Keratinocyte (primary cell): Measurements from ENCODE around the gene CCDC149. TPM values are rescaled to one million over a fixed set of nuclear protein-coding genes. Genes with fewer than 3 reads are reported as not detected.
A peak's percentile ranks its signal among the peaks of the same experiment; 100 is the strongest.

Experiments
- DNase-seq: peaks from one replicate; pipeline ENCODE4 v3.0.0-alpha.2; 2011; ENCODE audit warnings: low read depth, missing footprints, low spot score
- FAIRE-seq: peaks from 2 replicates; lab custom pipeline; 2011; peaks lifted over from hg19 to GRCh38; lab: Jason Lieb, UNC
- H2AFZ ChIP-seq: 2 replicates; pipeline ENCODE4 v1.6.0; 2012; ENCODE audit warnings: low read length, control low read depth, inconsistent platforms; ENCODE audit not compliant: control insufficient read depth
- H3K27ac ChIP-seq: 2 replicates; pipeline ENCODE4 v1.5.1; 2011; ENCODE audit warnings: low read length; ENCODE audit not compliant: control insufficient read depth, insufficient read depth
- H3K27me3 ChIP-seq: 3 replicates; pipeline ENCODE4 v1.6.0; 2011; ENCODE audit warnings: low read length; ENCODE audit not compliant: control insufficient read depth, insufficient read depth; ENCODE audit errors: extremely low read depth
- H3K36me3 ChIP-seq, 2 experiments: 2 replicates in 1 of 2; 3 replicates in 1 of 2; pipeline ENCODE4 v1.5.1; 2011; ENCODE audit warnings: low read length in 2 of 2, mild to moderate bottlenecking in 1 of 2; ENCODE audit not compliant: control insufficient read depth in 2 of 2, insufficient read depth in 2 of 2; ENCODE audit errors: extremely low read depth in 1 of 2
- H3K4me1 ChIP-seq: 3 replicates; pipeline ENCODE4 v1.5.1; 2011; ENCODE audit warnings: low read length; ENCODE audit not compliant: control insufficient read depth, insufficient read depth; ENCODE audit errors: extremely low read depth
- H3K4me2 ChIP-seq: 3 replicates; pipeline ENCODE4 v1.6.0; 2011; ENCODE audit warnings: low read depth, low read length; ENCODE audit not compliant: control insufficient read depth, insufficient read depth; ENCODE audit errors: extremely low read depth
- H3K4me3 ChIP-seq, 3 experiments: fragments of 200-600 bp in 1 of 3; sonication (generic) in 1 of 3; 2 replicates in 2 of 3; 3 replicates in 1 of 3; pipeline ENCODE4 v1.5.1; 2011 to 2016; ENCODE audit warnings: low read length in 3 of 3, mild to moderate bottlenecking in 3 of 3, control low read depth in 2 of 3, inconsistent platforms in 1 of 3, low read depth in 1 of 3, mixed read lengths in 1 of 3, mixed run types in 1 of 3, moderate library complexity in 1 of 3; ENCODE audit not compliant: control insufficient read depth in 2 of 3, insufficient read depth in 2 of 3; ENCODE audit errors: extremely low read depth in 1 of 3
- H3K79me2 ChIP-seq: 2 replicates; pipeline ENCODE4 v1.6.0; 2012; ENCODE audit warnings: low read length; ENCODE audit not compliant: control insufficient read depth, insufficient read depth
- H3K9ac ChIP-seq: 3 replicates; pipeline ENCODE4 v1.6.0; 2011; ENCODE audit warnings: low read length; ENCODE audit not compliant: control insufficient read depth, insufficient read depth; ENCODE audit errors: extremely low read depth
- H3K9me1 ChIP-seq: 3 replicates; pipeline ENCODE4 v1.6.0; 2011; ENCODE audit warnings: low read length; ENCODE audit not compliant: control insufficient read depth, insufficient read depth; ENCODE audit errors: extremely low read depth
- H3K9me3 ChIP-seq: 2 replicates; pipeline ENCODE4 v1.5.1; 2012; ENCODE audit warnings: low read depth, low read length; ENCODE audit not compliant: control insufficient read depth
- H4K20me1 ChIP-seq: 3 replicates; pipeline ENCODE4 v1.6.0; 2011; ENCODE audit warnings: low read length; ENCODE audit not compliant: control insufficient read depth, insufficient read depth; ENCODE audit errors: extremely low read depth
- EZH2 ChIP-seq: IDR thresholded peaks from one replicate; pipeline ENCODE4 v1.6.1; 2012; ENCODE audit warnings: inconsistent platforms, mild to moderate bottlenecking, low read length, moderate library complexity
- dilution Hi-C: fragments of 300-500 bp; cut with MboI; formaldehyde crosslinking; loops from one replicate; pipeline ENCODE4 v1.7.0; 2020; ENCODE audit warnings: low sequenced_read_pairs; ENCODE audit not compliant: extremely low pct_ligation_motif_present
- polyA plus RNA-seq, 5 experiments: library from polyadenylated mRNA; depleted of rRNA in 3 of 5; stranded (reverse) in 3 of 5; stranded (forward) in 1 of 5; unstranded in 1 of 5; fragments of >200 nt; gene quantifications; 1 replicate in 1 of 5; 2 replicates in 3 of 5; 3 replicates in 1 of 5; pipeline versions ENCODE4 v1.2.1 to v1.2.3, GENCODE V29; 2011 to 2012; ENCODE audit warnings: missing spikeins in 2 of 5, low read depth in 1 of 5, low replicate concordance in 1 of 5
- TF ChIP-seq, protein P1 (sequence below), 3 experiments: IDR thresholded peaks in 1 of 3; conservative IDR thresholded peaks in 1 of 3; optimal IDR thresholded peaks in 1 of 3; 2 replicates in 2 of 3; 3 replicates in 1 of 3; pipeline versions ENCODE3 to v1.5.1; 2011; ENCODE audit warnings: low read length in 3 of 3, mild to moderate bottlenecking in 3 of 3, moderate library complexity in 2 of 3, control low read depth in 1 of 3, inconsistent platforms in 1 of 3; ENCODE audit not compliant: insufficient read depth in 2 of 3; ENCODE audit errors: extremely low read depth in 1 of 3

CCDC149 gene
- polyA plus RNA-seq, 1 donor (not counting 4 experiments of a cell fraction or from before 2014, with no cell fraction given), result 2.1 TPM

DNA sequence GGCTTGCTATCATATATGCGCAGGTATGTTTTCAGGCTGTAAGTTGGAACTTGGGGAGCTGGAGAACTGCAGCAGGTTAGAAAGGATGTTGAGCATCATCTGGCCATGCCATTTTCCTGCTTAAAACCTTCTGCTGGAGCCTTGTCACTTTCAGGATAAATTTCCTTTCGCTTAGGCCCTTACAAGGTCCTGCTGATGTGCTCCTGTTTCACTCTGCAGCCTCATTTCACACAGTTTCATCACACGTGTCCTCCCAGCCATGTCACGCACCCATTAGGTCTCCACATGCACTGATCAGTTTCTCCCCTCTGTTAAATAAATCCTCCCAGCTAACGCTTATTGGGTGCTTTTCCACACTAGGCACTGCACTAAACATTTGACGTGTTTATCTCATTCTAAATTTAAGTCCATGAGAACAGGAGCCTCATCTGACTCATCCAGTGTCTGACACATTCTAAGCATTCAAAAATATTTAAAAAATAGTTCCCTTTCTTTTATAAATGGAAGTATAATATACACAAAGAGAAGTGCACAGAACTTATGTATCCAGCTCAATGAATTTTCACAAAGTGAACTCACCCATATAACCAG, 102.9 kb downstream of the CCDC149 start:
- H3K9me1 ChIP-seq, result no peaks in the 10 kb centered on the region
- FAIRE-seq (no peak), DNase-seq (no peak)
- H3K4me1 ChIP-seq, result peaks cover 6% of the 10 kb centered on the region
- H2AFZ ChIP-seq, result no peak overlapping the region
- no peak overlapping the region for H3K4me3 ChIP-seq
- dilution Hi-C loops, result no loop called here
- TF ChIP-seq, protein P1, sequence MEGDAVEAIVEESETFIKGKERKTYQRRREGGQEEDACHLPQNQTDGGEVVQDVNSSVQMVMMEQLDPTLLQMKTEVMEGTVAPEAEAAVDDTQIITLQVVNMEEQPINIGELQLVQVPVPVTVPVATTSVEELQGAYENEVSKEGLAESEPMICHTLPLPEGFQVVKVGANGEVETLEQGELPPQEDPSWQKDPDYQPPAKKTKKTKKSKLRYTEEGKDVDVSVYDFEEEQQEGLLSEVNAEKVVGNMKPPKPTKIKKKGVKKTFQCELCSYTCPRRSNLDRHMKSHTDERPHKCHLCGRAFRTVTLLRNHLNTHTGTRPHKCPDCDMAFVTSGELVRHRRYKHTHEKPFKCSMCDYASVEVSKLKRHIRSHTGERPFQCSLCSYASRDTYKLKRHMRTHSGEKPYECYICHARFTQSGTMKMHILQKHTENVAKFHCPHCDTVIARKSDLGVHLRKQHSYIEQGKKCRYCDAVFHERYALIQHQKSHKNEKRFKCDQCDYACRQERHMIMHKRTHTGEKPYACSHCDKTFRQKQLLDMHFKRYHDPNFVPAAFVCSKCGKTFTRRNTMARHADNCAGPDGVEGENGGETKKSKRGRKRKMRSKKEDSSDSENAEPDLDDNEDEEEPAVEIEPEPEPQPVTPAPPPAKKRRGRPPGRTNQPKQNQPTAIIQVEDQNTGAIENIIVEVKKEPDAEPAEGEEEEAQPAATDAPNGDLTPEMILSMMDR (optimal IDR thresholded peaks at IDR 0.05 in 1 of 3, IDR thresholded peaks at IDR 0.05 in 1 of 3, conservative IDR thresholded peaks at IDR 0.05 in 1 of 3; ENCODE audit: extremely low read depth in 1 of 3, insufficient read depth in 2 of 3, low read length in 3 of 3), result no peak
- no peak for TF ChIP-seq EZH2
- H3K27me3 ChIP-seq, result no peaks in the 10 kb centered on the region
- no peak overlapping the region for H3K4me2 ChIP-seq
- H4K20me1 ChIP-seq, result no peaks in the 10 kb centered on the region
- no peaks in the 10 kb centered on the region for H3K79me2 ChIP-seq
- no peaks in the 10 kb centered on the region for H3K9me3 ChIP-seq
- H3K9ac ChIP-seq, result no peak overlapping the region
- no peaks in the 10 kb centered on the region for H3K36me3 ChIP-seq
- H3K27ac ChIP-seq, result no peak overlapping the region

DNA sequence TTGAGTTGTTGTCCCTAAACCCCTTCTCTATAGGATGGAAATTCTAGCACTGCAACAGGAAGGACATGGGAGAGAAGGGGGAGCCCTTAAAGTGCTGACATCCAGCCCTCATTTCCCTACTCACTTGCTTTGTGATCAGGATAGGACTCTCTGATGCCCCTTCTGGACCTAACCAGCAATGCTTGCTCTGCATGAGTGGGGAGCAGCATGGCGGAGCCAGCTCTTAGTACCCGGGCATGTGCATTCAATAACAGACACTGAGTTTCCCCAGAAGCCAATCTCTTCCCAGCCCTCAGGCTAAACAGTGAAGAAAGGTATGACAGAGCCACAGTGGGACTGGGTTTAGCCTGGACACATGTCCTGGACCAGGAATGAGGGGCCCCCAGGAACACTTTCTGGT, 103.5 kb downstream of the CCDC149 start:
- Histone ChIP-seq H3K27ac (no peak overlapping the region), H3K79me2 (no peaks in the 10 kb centered on the region), H3K27me3 (no peaks in the 10 kb centered on the region), H3K4me3 (no peak overlapping the region), H3K9ac (no peak overlapping the region), H4K20me1 (no peaks in the 10 kb centered on the region), H3K36me3 (no peaks in the 10 kb centered on the region), H3K9me1 (no peaks in the 10 kb centered on the region), H3K4me2 (no peak overlapping the region), H2AFZ (no peak overlapping the region), H3K9me3 (no peaks in the 10 kb centered on the region), H3K4me1 (peaks cover 11% of the 10 kb centered on the region)
- no peak for FAIRE-seq
- dilution Hi-C loops, result no loop called here
- DNase-seq, result no peak
- TF ChIP-seq, protein P1 (optimal IDR thresholded peaks at IDR 0.05 in 1 of 3, IDR thresholded peaks at IDR 0.05 in 1 of 3, conservative IDR thresholded peaks at IDR 0.05 in 1 of 3; ENCODE audit: extremely low read depth in 1 of 3, insufficient read depth in 2 of 3, low read length in 3 of 3), result peak in 2 of 3 experiments; percentile 29 to 33
- TF ChIP-seq EZH2, result no peak
